Pulmonary artery endothelial cell (primary cell): ENCODE data around the gene VPS9D1. TPM values are rescaled to one million over a fixed set of nuclear protein-coding genes. Genes with fewer than 3 reads are reported as not detected.
A peak's percentile ranks its signal among the peaks of the same experiment; 100 is the strongest.
"Not testable (repeated sequence)": the region's sequence is repeated elsewhere in the genome, so short reads cannot be mapped to it uniquely, and the experiment has no call there.

ENCODE experiments used
- DNase-seq: peaks from one replicate; pipeline ENCODE4 v3.0.0-alpha.2; 2011; ENCODE audit warnings: low read depth, low spot score
- total RNA-seq: library from RNA; depleted of rRNA; stranded (reverse); fragments of >200 nt; gene quantifications from 2 replicates; pipeline ENCODE4 v1.2.3, GENCODE V29; 2014

Gene VPS9D1
- total RNA-seq, 1 donor from 2014 or later, result 7.1 TPM

GRCh38 chr16:89709716-89710432 lies 10.8 kb downstream of the VPS9D1 start:
- no peak for DNase-seq

- no peak for DNase-seq
Observed at GRCh38 chr16:89709166-89709565, 11.5 kb downstream of the VPS9D1 start.

GRCh38 chr16:89708481-89708931 lies 12.2 kb downstream of the VPS9D1 start:
- DNase-seq, result no peak

- no peak for DNase-seq
Observed at GRCh38 chr16:89707695-89708094, 13.0 kb downstream of the VPS9D1 start.

GRCh38 chr16:89706518-89707260 lies 14.0 kb downstream of the VPS9D1 start:
- DNase-seq, result no peak

- DNase-seq, result no peak
Observed at GRCh38 chr16:89705006-89705405, 15.7 kb downstream of the VPS9D1 start.

- no peak for DNase-seq
Observed at GRCh38 chr16:89704281-89704680, 16.4 kb downstream of the VPS9D1 start.

- DNase-seq, result no peak
Observed at GRCh38 chr16:89701425-89702406, 19.0 kb downstream of the VPS9D1 start, which contains the start of gene SPATA2L. Gene SPATA2L, minus strand, starts transcription at chr16:89701705. Its CDS starts 473 bp downstream, at chr16:89701232.

- DNase-seq, result no peak
Observed at GRCh38 chr16:89700649-89701424, 19.9 kb downstream of the VPS9D1 start.

- DNase-seq, result peak; percentile 89
Observed at GRCh38 chr16:89700100-89700648, 20.5 kb downstream of the VPS9D1 start.

GRCh38 chr16:89699629-89700099 lies 21.0 kb downstream of the VPS9D1 start:
- not testable (repeated sequence) for DNase-seq

- not testable (repeated sequence) for DNase-seq
Observed at GRCh38 chr16:89698717-89699116, 22.0 kb downstream of the VPS9D1 start.

- no peak for DNase-seq
Observed at GRCh38 chr16:89697616-89698331, 22.9 kb downstream of the VPS9D1 start.

- no peak for DNase-seq
Observed at GRCh38 chr16:89697161-89697615, 23.5 kb downstream of the VPS9D1 start.

- DNase-seq, result no peak
Observed at GRCh38 chr16:89696670-89697128, 24.0 kb downstream of the VPS9D1 start.

- DNase-seq, result no peak
Observed at GRCh38 chr16:89695875-89696669, 24.6 kb downstream of the VPS9D1 start.

GRCh38 chr16:89695086-89695874 lies 25.4 kb downstream of the VPS9D1 start:
- DNase-seq, result no peak

GRCh38 chr16:89694784-89695085 lies 26.0 kb downstream of the VPS9D1 start:
- not testable (repeated sequence) for DNase-seq
